ENCODE data around the gene TIMM50. TPM values are rescaled to one million over a fixed set of nuclear protein-coding genes. Genes with fewer than 3 reads are reported as not detected.

TIMM50 gene
- total RNA-seq, 1 donor from 2014 or later = 79.3 TPM

DNA sequence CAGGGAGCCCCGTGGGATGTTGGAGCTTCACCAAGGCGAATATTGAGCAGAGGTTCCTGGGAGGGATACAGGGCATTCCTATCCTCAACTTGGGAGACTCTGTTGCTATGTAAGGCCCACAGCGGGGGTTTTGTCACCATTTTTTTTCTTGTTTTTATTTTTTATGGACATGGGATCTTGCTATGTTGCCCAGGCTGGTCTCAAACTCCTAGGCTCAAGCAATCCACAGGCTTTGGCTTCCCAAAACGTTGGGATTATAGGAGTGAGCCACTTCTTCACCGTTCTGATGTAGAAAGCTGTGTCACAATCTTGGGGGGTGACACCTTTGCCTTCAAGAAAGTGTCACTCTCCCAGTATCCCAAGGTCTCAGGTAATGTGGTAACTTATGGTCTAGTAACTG, 20.7 kb downstream of the TIMM50 start:
- Mint-ChIP-seq H3K27ac (no peak overlapping the region), H3K4me3 (ENCODE audit: low read depth) (no peak overlapping the region), H3K36me3 (ENCODE audit: insufficient read depth) (no peaks in the 10 kb centered on the region), H3K27me3 (peaks cover 81% of the 10 kb centered on the region), H3K4me1 (ENCODE audit: low read depth) (peaks cover 8% of the 10 kb centered on the region), H3K9me3 (ENCODE audit: low read depth) (no peaks in the 10 kb centered on the region)
- TF ChIP-seq, protein P1, sequence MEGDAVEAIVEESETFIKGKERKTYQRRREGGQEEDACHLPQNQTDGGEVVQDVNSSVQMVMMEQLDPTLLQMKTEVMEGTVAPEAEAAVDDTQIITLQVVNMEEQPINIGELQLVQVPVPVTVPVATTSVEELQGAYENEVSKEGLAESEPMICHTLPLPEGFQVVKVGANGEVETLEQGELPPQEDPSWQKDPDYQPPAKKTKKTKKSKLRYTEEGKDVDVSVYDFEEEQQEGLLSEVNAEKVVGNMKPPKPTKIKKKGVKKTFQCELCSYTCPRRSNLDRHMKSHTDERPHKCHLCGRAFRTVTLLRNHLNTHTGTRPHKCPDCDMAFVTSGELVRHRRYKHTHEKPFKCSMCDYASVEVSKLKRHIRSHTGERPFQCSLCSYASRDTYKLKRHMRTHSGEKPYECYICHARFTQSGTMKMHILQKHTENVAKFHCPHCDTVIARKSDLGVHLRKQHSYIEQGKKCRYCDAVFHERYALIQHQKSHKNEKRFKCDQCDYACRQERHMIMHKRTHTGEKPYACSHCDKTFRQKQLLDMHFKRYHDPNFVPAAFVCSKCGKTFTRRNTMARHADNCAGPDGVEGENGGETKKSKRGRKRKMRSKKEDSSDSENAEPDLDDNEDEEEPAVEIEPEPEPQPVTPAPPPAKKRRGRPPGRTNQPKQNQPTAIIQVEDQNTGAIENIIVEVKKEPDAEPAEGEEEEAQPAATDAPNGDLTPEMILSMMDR (IDR thresholded peaks at IDR 0.05; ENCODE audit: unreplicated experiment) = no peak
- no peak for DNase-seq (ENCODE audit: low spot score, unreplicated experiment)

DNA sequence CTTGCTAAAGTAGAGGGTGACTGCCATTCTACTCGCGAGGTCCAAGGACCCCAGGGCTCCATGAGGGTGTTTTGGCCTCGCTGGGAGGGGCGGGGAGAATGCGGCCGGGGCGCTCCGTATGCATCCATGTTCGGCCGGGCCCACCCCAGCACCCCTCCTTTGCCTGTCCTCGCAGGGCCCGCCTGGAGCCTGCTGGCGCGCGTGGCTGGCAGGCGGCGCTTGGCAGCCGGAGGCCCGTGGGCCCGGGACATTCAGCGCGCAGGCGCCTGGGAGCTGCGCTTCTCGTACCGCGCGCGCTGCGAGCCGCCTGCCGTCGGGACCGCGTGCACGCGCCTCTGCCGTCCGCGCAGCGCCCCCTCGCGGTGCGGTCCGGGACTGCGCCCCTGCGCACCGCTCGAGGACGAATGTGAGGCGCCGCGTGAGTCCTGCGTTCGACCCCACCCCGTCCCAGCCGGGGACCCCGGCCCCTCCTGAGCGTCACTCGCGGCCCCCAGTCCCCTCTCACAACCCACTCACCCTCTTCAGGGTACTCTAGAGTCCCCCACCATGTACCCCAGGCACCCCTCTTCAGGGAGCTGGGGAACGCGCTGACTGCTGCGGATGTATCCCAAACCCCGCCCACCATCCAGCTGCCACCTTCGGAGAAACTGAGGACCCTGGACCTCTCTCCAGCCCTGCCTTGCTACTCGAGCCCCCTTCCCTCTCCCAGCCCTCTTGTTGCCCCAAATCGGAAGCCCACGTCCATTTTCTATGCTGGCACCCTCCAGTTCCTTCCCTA, 22.2 kb downstream of the TIMM50 start:
- no peaks in the 10 kb centered on the region for H3K9me3 Mint-ChIP-seq (ENCODE audit: low read depth)
- TF ChIP-seq, protein P1 (IDR thresholded peaks at IDR 0.05; ENCODE audit: unreplicated experiment) = peak; percentile 89
- DNase-seq (ENCODE audit: low spot score, unreplicated experiment) = peak; percentile 53
- H3K4me3 Mint-ChIP-seq (ENCODE audit: low read depth) = no peak overlapping the region
- H3K36me3 Mint-ChIP-seq (ENCODE audit: insufficient read depth) = no peaks in the 10 kb centered on the region
- H3K27ac Mint-ChIP-seq = no peak overlapping the region
- H3K4me1 Mint-ChIP-seq (ENCODE audit: low read depth) = peaks cover 8% of the 10 kb centered on the region
- peaks cover 77% of the 10 kb centered on the region for H3K27me3 Mint-ChIP-seq

DNA sequence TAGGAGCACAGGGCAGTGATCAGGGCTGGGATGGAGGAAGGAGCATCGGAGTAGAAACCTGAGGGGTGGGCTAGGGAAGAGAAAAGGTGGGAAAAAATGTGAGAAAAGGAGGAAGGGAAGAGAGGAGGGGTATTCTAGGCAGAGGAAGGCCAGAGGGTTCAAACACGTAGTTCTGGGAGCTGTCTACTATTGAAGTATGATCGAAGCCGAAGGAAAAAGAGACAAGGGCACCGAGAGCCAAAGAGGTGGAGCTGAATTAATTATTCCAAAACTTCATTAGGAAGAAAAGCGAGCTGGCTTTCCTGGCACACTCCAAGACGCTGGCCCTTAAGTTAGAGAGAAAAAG, 25.9 kb downstream of the TIMM50 start:
- Mint-ChIP-seq H3K27ac (no peak overlapping the region), H3K4me3 (ENCODE audit: low read depth) (peak overlapping the region; percentile 40), H3K27me3 (peaks cover 62% of the 10 kb centered on the region), H3K9me3 (ENCODE audit: low read depth) (no peaks in the 10 kb centered on the region), H3K4me1 (ENCODE audit: low read depth) (no peaks in the 10 kb centered on the region), H3K36me3 (ENCODE audit: insufficient read depth) (no peaks in the 10 kb centered on the region)
- TF ChIP-seq, protein P1 (IDR thresholded peaks at IDR 0.05; ENCODE audit: unreplicated experiment) = no peak
- no peak for DNase-seq (ENCODE audit: low spot score, unreplicated experiment)

DNA sequence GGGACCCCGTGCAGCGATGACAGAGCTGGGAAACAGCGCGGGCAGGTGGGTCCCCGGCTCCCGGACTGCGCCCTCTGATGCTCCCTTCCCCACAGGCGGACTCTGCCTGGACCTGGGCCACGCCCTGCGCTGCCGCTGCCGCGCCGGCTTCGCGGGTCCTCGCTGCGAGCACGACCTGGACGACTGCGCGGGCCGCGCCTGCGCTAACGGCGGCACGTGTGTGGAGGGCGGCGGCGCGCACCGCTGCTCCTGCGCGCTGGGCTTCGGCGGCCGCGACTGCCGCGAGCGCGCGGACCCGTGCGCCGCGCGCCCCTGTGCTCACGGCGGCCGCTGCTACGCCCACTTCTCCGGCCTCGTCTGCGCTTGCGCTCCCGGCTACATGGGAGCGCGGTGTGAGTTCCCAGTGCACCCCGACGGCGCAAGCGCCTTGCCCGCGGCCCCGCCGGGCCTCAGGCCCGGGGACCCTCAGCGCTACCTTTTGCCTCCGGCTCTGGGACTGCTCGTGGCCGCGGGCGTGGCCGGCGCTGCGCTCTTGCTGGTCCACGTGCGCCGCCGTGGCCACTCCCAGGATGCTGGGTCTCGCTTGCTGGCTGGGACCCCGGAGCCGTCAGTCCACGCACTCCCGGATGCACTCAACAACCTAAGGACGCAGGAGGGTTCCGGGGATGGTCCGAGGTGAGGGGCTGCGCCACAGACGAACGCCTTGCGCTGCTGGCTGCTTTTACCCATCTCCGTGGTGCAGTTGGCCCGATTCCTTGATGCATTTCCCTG, 26.5 kb downstream of the TIMM50 start:
- Mint-ChIP-seq H3K27ac (no peak overlapping the region), H3K36me3 (ENCODE audit: insufficient read depth) (no peaks in the 10 kb centered on the region), H3K27me3 (peaks cover 60% of the 10 kb centered on the region), H3K4me3 (ENCODE audit: low read depth) (peak overlapping the region; percentile 65), H3K9me3 (ENCODE audit: low read depth) (no peaks in the 10 kb centered on the region), H3K4me1 (ENCODE audit: low read depth) (no peaks in the 10 kb centered on the region)
- TF ChIP-seq, protein P1 (IDR thresholded peaks at IDR 0.05; ENCODE audit: unreplicated experiment) = no peak
- peak; percentile 44 for DNase-seq (ENCODE audit: low spot score, unreplicated experiment)

DNA sequence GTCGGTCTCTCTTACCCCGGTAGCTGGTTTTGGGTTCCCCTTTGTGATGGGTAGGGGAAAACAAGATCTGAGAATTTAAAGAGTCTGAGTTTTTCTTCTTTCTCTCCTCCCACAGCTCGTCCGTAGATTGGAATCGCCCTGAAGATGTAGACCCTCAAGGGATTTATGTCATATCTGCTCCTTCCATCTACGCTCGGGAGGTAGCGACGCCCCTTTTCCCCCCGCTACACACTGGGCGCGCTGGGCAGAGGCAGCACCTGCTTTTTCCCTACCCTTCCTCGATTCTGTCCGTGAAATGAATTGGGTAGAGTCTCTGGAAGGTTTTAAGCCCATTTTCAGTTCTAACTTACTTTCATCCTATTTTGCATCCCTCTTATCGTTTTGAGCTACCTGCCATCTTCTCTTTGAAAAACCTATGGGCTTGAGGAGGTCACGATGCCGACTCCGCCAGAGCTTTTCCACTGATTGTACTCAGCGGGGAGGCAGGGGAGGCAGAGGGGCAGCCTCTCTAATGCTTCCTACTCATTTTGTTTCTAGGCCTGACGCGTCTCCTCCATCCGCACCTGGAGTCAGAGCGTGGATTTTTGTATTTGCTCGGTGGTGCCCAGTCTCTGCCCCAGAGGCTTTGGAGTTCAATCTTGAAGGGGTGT, 27.2 kb downstream of the TIMM50 start:
- Mint-ChIP-seq H3K4me1 (ENCODE audit: low read depth) (no peaks in the 10 kb centered on the region), H3K36me3 (ENCODE audit: insufficient read depth) (no peaks in the 10 kb centered on the region), H3K4me3 (ENCODE audit: low read depth) (peak overlapping the region; percentile 65), H3K9me3 (ENCODE audit: low read depth) (no peaks in the 10 kb centered on the region), H3K27me3 (peaks cover 60% of the 10 kb centered on the region), H3K27ac (no peak overlapping the region)
- TF ChIP-seq, protein P1 (IDR thresholded peaks at IDR 0.05; ENCODE audit: unreplicated experiment) = no peak
- no peak for DNase-seq (ENCODE audit: low spot score, unreplicated experiment)

Data from progenitor cell of endocrine pancreas (in vitro differentiated cells).